HCT116 (cell line): ENCODE data around the gene ETDB.
"Not testable (repeated sequence)": the region's sequence is repeated elsewhere in the genome, so short reads cannot be mapped to it uniquely, and the experiment has no call there.

Experiments
- CTCF ChIP-seq, 3 experiments: fragments of 200-600 bp in 1 of 3; sonication (generic) in 1 of 3; IDR thresholded peaks in 2 of 3; conservative IDR thresholded peaks in 1 of 3; 2 replicates each; pipeline ENCODE4 v1.5.1; 2012 to 2017; ENCODE audit warnings: low read depth in 2 of 3, low read length in 2 of 3, antibody characterized with exemption in 1 of 3, borderline replicate concordance in 1 of 3, control low read depth in 1 of 3, mild to moderate bottlenecking in 1 of 3, mixed read lengths in 1 of 3, mixed run types in 1 of 3, moderate library complexity in 1 of 3; ENCODE audit not compliant: insufficient read depth in 1 of 3
- EGR1 ChIP-seq: IDR thresholded peaks from 2 replicates; pipeline ENCODE4 v1.6.1; 2012; ENCODE audit warnings: low read depth
- EZH2 ChIP-seq: fragments of 200-600 bp; sonication (generic); IDR thresholded peaks from 2 replicates; pipeline ENCODE4 v1.6.1; 2017; ENCODE audit warnings: antibody characterized with exemption, mixed run types
- EZH2phosphoT487 ChIP-seq: fragments of 200-600 bp; IDR thresholded peaks from 2 replicates; pipeline ENCODE4 v1.6.1; 2018; ENCODE audit warnings: antibody characterized with exemption, borderline replicate concordance
- FOSL1 ChIP-seq: IDR thresholded peaks from 2 replicates; pipeline ENCODE4 v1.6.1; 2012; ENCODE audit warnings: low read depth
- POLR2A ChIP-seq: IDR thresholded peaks from 2 replicates; pipeline ENCODE4 v1.7.0; 2011; ENCODE audit warnings: borderline replicate concordance; ENCODE audit not compliant: insufficient read depth, insufficient read length; ENCODE audit errors: extremely low read depth
- POLR2AphosphoS5 ChIP-seq: IDR thresholded peaks from 2 replicates; pipeline ENCODE4 v1.6.1; 2011; ENCODE audit warnings: mild to moderate bottlenecking, low read depth, low read length, moderate library complexity
- RAD21 ChIP-seq: IDR thresholded peaks from 2 replicates; pipeline ENCODE4 v1.6.1; 2012; ENCODE audit warnings: low read depth, mild to moderate bottlenecking
- SP1 ChIP-seq: IDR thresholded peaks from 2 replicates; pipeline ENCODE4 v1.6.1; 2012; ENCODE audit warnings: low read depth
- TF ChIP-seq, protein P1 (sequence below): IDR thresholded peaks from 2 replicates; pipeline ENCODE4 v1.6.1; 2012; ENCODE audit warnings: low read depth
- TF ChIP-seq, protein P2 (sequence below): IDR thresholded peaks from 2 replicates; pipeline ENCODE4 v1.6.1; 2012

DNA sequence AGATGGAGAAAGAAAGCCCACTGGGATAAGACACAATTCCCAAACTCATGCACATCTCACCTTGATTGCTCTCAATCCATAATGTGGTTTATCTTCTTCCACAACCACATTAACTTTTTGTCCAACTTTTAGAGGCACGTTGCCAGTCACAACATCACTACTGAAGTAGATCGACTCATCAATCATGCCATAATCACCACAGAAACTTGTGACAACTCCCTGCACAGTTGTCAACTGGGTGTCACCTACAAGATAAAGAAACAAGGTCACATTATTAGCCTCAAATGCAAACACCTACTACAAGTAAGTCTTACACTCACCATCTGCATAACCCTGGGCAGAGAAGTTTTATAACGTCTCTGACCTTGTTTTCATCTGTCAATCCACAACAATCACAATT lies 49.2 kb upstream of the ETDB start:
- not testable (repeated sequence) for TF ChIP-seq CTCF (IDR thresholded peaks at IDR 0.05 in 2 of 3, conservative IDR thresholded peaks at IDR 0.05 in 1 of 3; ENCODE audit: borderline replicate concordance in 1 of 3, insufficient read depth in 1 of 3, low read depth in 2 of 3, low read length in 2 of 3); RAD21; POLR2A; POLR2AphosphoS5; EZH2; EGR1; SP1; FOSL1; EZH2phosphoT487
- TF ChIP-seq, protein P1, sequence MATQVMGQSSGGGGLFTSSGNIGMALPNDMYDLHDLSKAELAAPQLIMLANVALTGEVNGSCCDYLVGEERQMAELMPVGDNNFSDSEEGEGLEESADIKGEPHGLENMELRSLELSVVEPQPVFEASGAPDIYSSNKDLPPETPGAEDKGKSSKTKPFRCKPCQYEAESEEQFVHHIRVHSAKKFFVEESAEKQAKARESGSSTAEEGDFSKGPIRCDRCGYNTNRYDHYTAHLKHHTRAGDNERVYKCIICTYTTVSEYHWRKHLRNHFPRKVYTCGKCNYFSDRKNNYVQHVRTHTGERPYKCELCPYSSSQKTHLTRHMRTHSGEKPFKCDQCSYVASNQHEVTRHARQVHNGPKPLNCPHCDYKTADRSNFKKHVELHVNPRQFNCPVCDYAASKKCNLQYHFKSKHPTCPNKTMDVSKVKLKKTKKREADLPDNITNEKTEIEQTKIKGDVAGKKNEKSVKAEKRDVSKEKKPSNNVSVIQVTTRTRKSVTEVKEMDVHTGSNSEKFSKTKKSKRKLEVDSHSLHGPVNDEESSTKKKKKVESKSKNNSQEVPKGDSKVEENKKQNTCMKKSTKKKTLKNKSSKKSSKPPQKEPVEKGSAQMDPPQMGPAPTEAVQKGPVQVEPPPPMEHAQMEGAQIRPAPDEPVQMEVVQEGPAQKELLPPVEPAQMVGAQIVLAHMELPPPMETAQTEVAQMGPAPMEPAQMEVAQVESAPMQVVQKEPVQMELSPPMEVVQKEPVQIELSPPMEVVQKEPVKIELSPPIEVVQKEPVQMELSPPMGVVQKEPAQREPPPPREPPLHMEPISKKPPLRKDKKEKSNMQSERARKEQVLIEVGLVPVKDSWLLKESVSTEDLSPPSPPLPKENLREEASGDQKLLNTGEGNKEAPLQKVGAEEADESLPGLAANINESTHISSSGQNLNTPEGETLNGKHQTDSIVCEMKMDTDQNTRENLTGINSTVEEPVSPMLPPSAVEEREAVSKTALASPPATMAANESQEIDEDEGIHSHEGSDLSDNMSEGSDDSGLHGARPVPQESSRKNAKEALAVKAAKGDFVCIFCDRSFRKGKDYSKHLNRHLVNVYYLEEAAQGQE: not testable (repeated sequence)
- TF ChIP-seq, protein P2, sequence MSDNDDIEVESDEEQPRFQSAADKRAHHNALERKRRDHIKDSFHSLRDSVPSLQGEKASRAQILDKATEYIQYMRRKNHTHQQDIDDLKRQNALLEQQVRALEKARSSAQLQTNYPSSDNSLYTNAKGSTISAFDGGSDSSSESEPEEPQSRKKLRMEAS: not testable (repeated sequence)
